Lower lobe of right lung (tissue), 2 donors: ENCODE results near the gene PRR13. TPM values are rescaled to one million over a fixed set of nuclear protein-coding genes. Genes with fewer than 3 reads are reported as not detected.
"Not testable (repeated sequence)": the region's sequence is repeated elsewhere in the genome, so short reads cannot be mapped to it uniquely, and the experiment has no call there.

ENCODE experiments used
- ATAC-seq, 2 donors: fragments of 200-7000 bp; cut with Tn5 transposase; one replicate each; pipeline ENCODE4 v1.9.1; 2020 to 2022; ENCODE audit warnings: mild to moderate bottlenecking in 2 of 2, moderate library complexity in 2 of 2
- DNase-seq: peaks from one replicate; pipeline ENCODE4 v3.0.0-alpha.2; 2020
- H3K27ac ChIP-seq: fragments of 200-600 bp; one replicate; pipeline ENCODE4 v1.8.0; 2022
- H3K27me3 ChIP-seq: fragments of 200-600 bp; one replicate; pipeline ENCODE4 v1.8.0; 2022; ENCODE audit warnings: low read depth
- H3K36me3 ChIP-seq: fragments of 200-600 bp; one replicate; pipeline ENCODE4 v1.8.0; 2022; ENCODE audit warnings: mild to moderate bottlenecking
- H3K4me1 ChIP-seq: fragments of 200-600 bp; one replicate; pipeline ENCODE4 v1.8.0; 2022
- H3K4me3 ChIP-seq: fragments of 200-600 bp; one replicate; pipeline ENCODE4 v1.8.0; 2022; ENCODE audit warnings: mild to moderate bottlenecking
- H3K9me3 ChIP-seq: fragments of 200-600 bp; one replicate; pipeline ENCODE4 v1.8.0; 2022
- CTCF ChIP-seq: fragments of 200-600 bp; IDR thresholded peaks from one replicate; pipeline ENCODE4 v1.8.0; 2022; ENCODE audit warnings: antibody characterized with exemption, mild to moderate bottlenecking
- intact Hi-C: fragments of 100-400 bp; cut with DNase I; formaldehyde crosslinking; loops from one replicate; pipeline ENCODE4 v1.11.0; 2022
- total RNA-seq: library from RNA; stranded (reverse); fragmentation: NEBNext Ultra II Directional; extraction: Animal tissue kit (Norgen Biotek cat#: 25700); gene quantifications from one replicate; pipeline ENCODE4 v1.2.1, GENCODE V29; 2021
- donor health status: DM: no; HTN: yes; CAD: no; lungs with severe emphysema.

PRR13 gene
- total RNA-seq, 1 donor from 2014 or later, result 216 TPM

- peaks cover 31% of the 10 kb centered on the region for H3K4me1 ChIP-seq
- H3K4me3 ChIP-seq, result no peak overlapping the region
- TF ChIP-seq CTCF, result no peak
- DNase-seq (no peak), ATAC-seq (no peak)
- peaks cover 50% of the 10 kb centered on the region for H3K36me3 ChIP-seq
- no peaks in the 10 kb centered on the region for H3K27me3 ChIP-seq
- H3K27ac ChIP-seq, result no peak overlapping the region
- intact Hi-C loops, result no loop called here
- H3K9me3 ChIP-seq, result no peaks in the 10 kb centered on the region
Measured at GRCh38 chr12:53413485-53414204, 27.9 kb upstream of the PRR13 start.

- H3K36me3 ChIP-seq, result peaks cover 37% of the 10 kb centered on the region
- TF ChIP-seq CTCF, result no peak
- no peak for DNase-seq
Measured at GRCh38 chr12:53414756-53415417, 26.6 kb upstream of the PRR13 start.

GRCh38 chr12:53415752-53416389, 25.7 kb upstream of the PRR13 start:
- Histone ChIP-seq H3K36me3 (peaks cover 27% of the 10 kb centered on the region), H3K4me1 (peaks cover 31% of the 10 kb centered on the region)
- intact Hi-C loops, H3K9me3 ChIP-seq, H3K27ac ChIP-seq, H3K4me3 ChIP-seq, DNase-seq, H3K27me3 ChIP-seq: not testable (repeated sequence)
- ATAC-seq, result peak in 1 of 2 donors; percentile 29

More at GRCh38 chr12:53414756-53415417, 26.6 kb upstream of the PRR13 start:
- no peaks in the 10 kb centered on the region for H3K9me3 ChIP-seq
- no peak overlapping the region for H3K27ac ChIP-seq
- no peak overlapping the region for H3K4me3 ChIP-seq
- peaks cover 31% of the 10 kb centered on the region for H3K4me1 ChIP-seq
- no peak for ATAC-seq
- intact Hi-C loops, result no loop called here
- H3K27me3 ChIP-seq, result no peaks in the 10 kb centered on the region

GRCh38 chr12:53417291-53417816, 24.2 kb upstream of the PRR13 start:
- peak in 1 of 2 donors; percentile 18 for ATAC-seq
- Histone ChIP-seq H3K36me3 (peaks cover 13% of the 10 kb centered on the region), H3K4me1 (peaks cover 33% of the 10 kb centered on the region)
- H3K4me3 ChIP-seq, H3K27me3 ChIP-seq, H3K9me3 ChIP-seq, intact Hi-C loops, DNase-seq, H3K27ac ChIP-seq: not testable (repeated sequence)

GRCh38 chr12:53418221-53418620, 23.3 kb upstream of the PRR13 start:
- Histone ChIP-seq H3K4me1 (peaks cover 30% of the 10 kb centered on the region), H3K9me3 (no peaks in the 10 kb centered on the region), H3K27ac (no peak overlapping the region), H3K27me3 (no peaks in the 10 kb centered on the region), H3K4me3 (no peak overlapping the region), H3K36me3 (peaks cover 9% of the 10 kb centered on the region)
- intact Hi-C loops, result no loop called here
- DNase-seq (no peak), ATAC-seq (no peak)
- TF ChIP-seq CTCF, result no peak

- H3K27ac ChIP-seq, result no peak overlapping the region
- intact Hi-C loops, result loop anchor here (5.0 kb wide), 1 partner anchor 67 kb away; no protein-coding TSS in a partner anchor
- ATAC-seq (no peak), DNase-seq (no peak)
- H3K27me3 ChIP-seq, result no peaks in the 10 kb centered on the region
- no peak for TF ChIP-seq CTCF
- no peaks in the 10 kb centered on the region for H3K36me3 ChIP-seq
- H3K4me3 ChIP-seq, result no peak overlapping the region
- peaks cover 26% of the 10 kb centered on the region for H3K4me1 ChIP-seq
- H3K9me3 ChIP-seq, result no peaks in the 10 kb centered on the region
Measured at GRCh38 chr12:53419756-53420155, 21.8 kb upstream of the PRR13 start.

GRCh38 chr12:53422247-53422646, 19.3 kb upstream of the PRR13 start:
- DNase-seq, H3K36me3 ChIP-seq: not testable (repeated sequence)

More at GRCh38 chr12:53422247-53422646, 19.3 kb upstream of the PRR13 start:
- not testable (repeated sequence) for ATAC-seq, H3K4me3 ChIP-seq, H3K9me3 ChIP-seq, H3K27ac ChIP-seq, H3K27me3 ChIP-seq
- intact Hi-C loops, result loop anchor here (5.0 kb wide), 1 partner anchor 70 kb away; no protein-coding TSS in a partner anchor
- peaks cover 14% of the 10 kb centered on the region for H3K4me1 ChIP-seq
